Lung (tissue), 12 donors: ENCODE measurements around the gene HSPA8. TPM values are rescaled to one million over a fixed set of nuclear protein-coding genes. Genes with fewer than 3 reads are reported as not detected.
"Not testable (repeated sequence)": the region's sequence is repeated elsewhere in the genome, so short reads cannot be mapped to it uniquely, and the experiment has no call there.

ENCODE experiments used
- ATAC-seq: fragments of 200-7000 bp; cut with Tn5 transposase; one replicate; pipeline ENCODE4 v1.9.1; 2020; ENCODE audit warnings: moderate number of reproducible peaks; ENCODE audit not compliant: insufficient read depth, low FRiP score
- DNase-seq, 3 donors: peaks; one replicate each; pipeline ENCODE4 v3.0.0-alpha.2; 2013 to 2017
- H3K27ac ChIP-seq, 2 donors: one replicate each; pipeline ENCODE4 v1.5.1; 2013; ENCODE audit warnings: mild to moderate bottlenecking in 2 of 2, moderate library complexity in 2 of 2, control low read depth in 1 of 2, inconsistent platforms in 1 of 2, low read depth in 1 of 2, low read length in 1 of 2
- H3K27me3 ChIP-seq, 3 donors: one replicate each; pipeline ENCODE4 v1.5.1; 2013; ENCODE audit warnings: low read length in 2 of 3; ENCODE audit not compliant: control insufficient read depth in 3 of 3, insufficient read depth in 3 of 3
- H3K36me3 ChIP-seq, 4 donors: one replicate each; pipeline ENCODE4 v1.5.1; 2013; ENCODE audit warnings: low read length in 4 of 4, mild to moderate bottlenecking in 1 of 4, moderate library complexity in 1 of 4; ENCODE audit not compliant: control insufficient read depth in 4 of 4, insufficient read depth in 4 of 4
- H3K4me1 ChIP-seq, 5 donors: one replicate each; pipeline ENCODE4 v1.5.1; 2013; ENCODE audit warnings: low read length in 5 of 5, mild to moderate bottlenecking in 2 of 5, moderate library complexity in 1 of 5; ENCODE audit not compliant: control insufficient read depth in 5 of 5, insufficient read depth in 5 of 5
- H3K4me3 ChIP-seq: one replicate; pipeline ENCODE4 v1.5.1; 2013; ENCODE audit warnings: mild to moderate bottlenecking, control low read depth, moderate library complexity
- H3K9ac ChIP-seq, 2 donors: one replicate each; pipeline ENCODE4 v1.5.1; 2013; ENCODE audit warnings: low read length in 2 of 2, control low read depth in 1 of 2; ENCODE audit not compliant: insufficient read depth in 1 of 2
- H3K9me3 ChIP-seq, 4 donors: one replicate each; pipeline ENCODE4 v1.5.1; 2013; ENCODE audit warnings: low read length in 3 of 4, mild to moderate bottlenecking in 1 of 4, moderate library complexity in 1 of 4; ENCODE audit not compliant: control insufficient read depth in 4 of 4, insufficient read depth in 3 of 4
- CTCF ChIP-seq: IDR thresholded peaks from 2 replicates; pipeline ENCODE4 v1.5.1; 2012; ENCODE audit warnings: mild to moderate bottlenecking; ENCODE audit errors: control extremely low read depth, extremely low read depth
- WGBS, 2 donors: extraction: QIAGEN DNeasy Blood & Tissue Kit; methylation state at CpG; one replicate each; pipeline ENCODE4 v1.1.7; 2013; 5-methylcytosine and 5-hydroxymethylcytosine counted together
- polyA plus RNA-seq, 2 donors: library from polyadenylated mRNA; stranded (reverse); fragments of 200-250 nt; gene quantifications; one replicate each; pipeline ENCODE4 v1.2.1, GENCODE V29; 2013
- total RNA-seq, 2 donors: library from RNA; depleted of rRNA in 1 of 2; stranded (reverse); fragments of >200 nt in 1 of 2; gene quantifications; one replicate each; pipeline ENCODE4 v1.2.1, GENCODE V29; 2014 to 2021
- donor health status: control.
- donor health status: control.
- donor health status: Bipolar disorder and iron deficiency.
- donor health status: healthy.
- donor health status: DM: yes; HTN: yes; CAD: no.

The HSPA8 gene
- total and polyA plus RNA-seq, 4 donors: 90.9 to 1,138 (median 892) TPM

DNA sequence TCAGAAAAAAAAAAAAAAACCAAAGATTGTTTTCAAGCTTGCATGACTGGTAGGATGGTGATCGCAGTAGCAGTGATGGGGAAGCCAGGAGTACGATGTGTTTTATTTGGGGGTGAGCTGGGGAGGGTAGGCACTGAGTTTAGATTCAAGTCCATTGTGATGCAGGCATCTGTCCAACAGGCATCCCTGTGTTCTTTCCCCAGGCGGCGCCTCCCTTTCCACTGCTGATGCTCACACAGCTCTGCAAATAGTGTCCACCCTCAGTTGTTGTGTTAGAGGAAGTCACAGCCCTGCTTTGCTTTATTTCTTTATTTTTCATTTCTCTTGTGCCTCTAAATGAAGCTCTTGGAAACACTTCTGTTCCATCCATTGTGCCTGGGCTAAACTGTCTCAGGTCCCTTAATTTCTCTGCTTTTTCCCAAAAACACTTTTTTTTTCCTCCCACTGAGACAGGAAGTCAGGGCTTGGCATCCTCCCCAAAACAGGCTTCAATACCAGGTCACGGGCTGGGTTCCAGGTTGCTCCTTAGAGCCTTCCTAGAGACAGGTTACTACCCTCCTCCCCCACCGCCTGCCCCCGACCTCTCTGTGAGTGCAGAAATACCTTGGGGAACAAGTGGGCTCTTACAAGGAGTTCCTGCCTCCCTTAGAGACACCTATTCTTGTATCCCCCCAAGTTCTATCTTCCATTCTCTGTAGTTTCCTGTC lies 38.6 kb upstream of the HSPA8 start:
- Histone ChIP-seq H3K4me1 (peaks cover 0 to 13% (median 5%) of the 10 kb centered on the region in 5 donors), H3K9me3 (no peaks in the 10 kb centered on the region), H3K9ac (no peak overlapping the region), H3K27me3 (no peaks in the 10 kb centered on the region), H3K27ac (peak overlapping the region in 1 of 2 donors; percentile 13), H3K4me3 (no peak overlapping the region), H3K36me3 (no peaks in the 10 kb centered on the region)
- TF ChIP-seq CTCF: no peak
- ATAC-seq (no peak), DNase-seq (peak in 2 of 3 donors; percentile 15 to 59)
- WGBS, 2 donors: 61 to 67% methylated on average over 7 of the region's 7 CpGs

- Histone ChIP-seq H3K36me3 (no peaks in the 10 kb centered on the region), H3K4me1 (peaks cover 0 to 13% (median 5%) of the 10 kb centered on the region in 5 donors), H3K9ac (no peak overlapping the region), H3K27me3 (no peaks in the 10 kb centered on the region), H3K27ac (no peak overlapping the region), H3K9me3 (no peaks in the 10 kb centered on the region), H3K4me3 (no peak overlapping the region)
- TF ChIP-seq CTCF: no peak
- 60 to 90% methylated on average over 3 of the region's 3 CpGs for WGBS, 2 donors
- DNase-seq: no peak
- no peak for ATAC-seq
Observed at GRCh38 chr11:123098990-123099389, 37.1 kb upstream of the HSPA8 start.

DNA sequence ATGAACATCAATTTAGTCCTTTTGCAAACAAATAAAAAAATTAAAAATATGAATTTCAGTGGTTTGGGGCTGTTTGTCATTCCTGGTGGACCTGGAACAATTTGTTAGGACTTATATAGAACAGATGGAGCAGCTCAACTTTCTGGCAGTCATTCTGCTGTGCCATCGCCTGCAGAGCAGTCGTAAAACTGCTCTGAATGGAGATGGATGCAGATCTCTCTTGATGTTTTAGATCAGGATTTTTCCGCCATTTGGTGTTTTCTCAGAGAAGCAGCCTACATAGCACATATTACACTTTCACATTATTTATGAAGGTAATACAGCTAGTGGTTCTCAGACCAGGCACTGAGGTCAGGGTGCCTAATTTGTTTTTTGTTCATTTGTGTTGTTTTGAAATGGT lies 31.8 kb upstream of the HSPA8 start:
- 89 to 92% methylated on average over 3 of the region's 3 CpGs for WGBS, 2 donors
- Histone ChIP-seq H3K36me3 (no peaks in the 10 kb centered on the region), H3K4me3 (no peak overlapping the region), H3K4me1 (no peaks in the 10 kb centered on the region), H3K9me3 (no peaks in the 10 kb centered on the region), H3K27ac (no peak overlapping the region), H3K9ac (no peak overlapping the region), H3K27me3 (no peaks in the 10 kb centered on the region)
- TF ChIP-seq CTCF: no peak
- DNase-seq (peak in 1 of 3 donors; percentile 15), ATAC-seq (no peak)

DNA sequence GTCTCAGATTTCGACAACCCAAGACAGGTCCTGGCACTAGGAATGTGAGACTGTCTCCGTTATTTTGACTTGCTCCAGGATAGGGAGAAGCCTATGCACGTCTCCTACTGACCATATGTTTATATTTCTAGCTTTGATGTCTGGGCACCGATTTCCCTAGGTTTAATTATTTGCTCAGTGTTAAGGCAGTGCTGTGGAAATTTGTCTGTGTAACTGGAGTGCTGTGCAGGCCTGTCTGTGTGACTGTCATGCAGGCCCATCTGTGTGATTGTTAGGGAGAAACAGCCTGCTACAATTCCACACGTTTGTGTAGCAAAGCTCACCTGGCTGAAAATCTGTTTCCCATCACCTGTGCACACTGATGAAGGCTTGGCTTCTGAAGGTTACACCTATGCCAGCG lies 29.6 kb upstream of the HSPA8 start:
- H3K36me3 ChIP-seq: no peaks in the 10 kb centered on the region
- no peak for TF ChIP-seq CTCF
- WGBS, 2 donors: 71 to 80% methylated on average over 6 of the region's 6 CpGs
- DNase-seq (no peak), ATAC-seq (no peak)
- H3K27ac ChIP-seq: no peak overlapping the region
- H3K27me3 ChIP-seq: no peaks in the 10 kb centered on the region
- no peaks in the 10 kb centered on the region for H3K4me1 ChIP-seq
- H3K9me3 ChIP-seq: no peaks in the 10 kb centered on the region
- no peak overlapping the region for H3K9ac ChIP-seq
- H3K4me3 ChIP-seq: no peak overlapping the region

- 78 to 89% methylated on average over 8 of the region's 8 CpGs for WGBS, 2 donors
- H3K9me3 ChIP-seq: not testable (repeated sequence)
Observed at GRCh38 chr11:123090168-123090567, 28.2 kb upstream of the HSPA8 start.

More at GRCh38 chr11:123090168-123090567, 28.2 kb upstream of the HSPA8 start:
- not testable (repeated sequence) for H3K4me1 ChIP-seq, H3K4me3 ChIP-seq, H3K27ac ChIP-seq, ATAC-seq, H3K27me3 ChIP-seq, DNase-seq, H3K9ac ChIP-seq, H3K36me3 ChIP-seq
